ENCODE results near the gene NKX1-2.

NKX1-2 gene

GRCh38 chr10:124474514-124475070 is 24.8 kb upstream of the NKX1-2 start:
- DNase-seq (ENCODE audit: low read depth): no peak

- DNase-seq (ENCODE audit: low read depth): no peak
These were observed 23.2 kb upstream of the NKX1-2 start for GRCh38 chr10:124473070-124473469.

GRCh38 chr10:124472071-124472470 is 22.2 kb upstream of the NKX1-2 start:
- DNase-seq (ENCODE audit: low read depth): no peak

GRCh38 chr10:124470544-124471434 is 21.0 kb upstream of the NKX1-2 start:
- no peak for DNase-seq (ENCODE audit: low read depth)

- DNase-seq (ENCODE audit: low read depth): no peak
These were observed 20.2 kb upstream of the NKX1-2 start for GRCh38 chr10:124469956-124470484.

GRCh38 chr10:124468624-124469023 is 18.8 kb upstream of the NKX1-2 start:
- no peak for DNase-seq (ENCODE audit: low read depth)

- no peak for DNase-seq (ENCODE audit: low read depth)
These were observed 17.3 kb upstream of the NKX1-2 start for GRCh38 chr10:124467165-124467564.

- no peak for DNase-seq (ENCODE audit: low read depth)
These were observed 16.1 kb upstream of the NKX1-2 start for GRCh38 chr10:124465777-124466488.

- no peak for DNase-seq (ENCODE audit: low read depth)
These were observed 15.4 kb upstream of the NKX1-2 start for GRCh38 chr10:124465003-124465776.

- DNase-seq (ENCODE audit: low read depth): no peak
These were observed 14.5 kb upstream of the NKX1-2 start for GRCh38 chr10:124464028-124464965.

GRCh38 chr10:124462348-124462695 is 12.5 kb upstream of the NKX1-2 start:
- DNase-seq (ENCODE audit: low read depth): no peak

- DNase-seq (ENCODE audit: low read depth): peak; percentile 47
These were observed 12.0 kb upstream of the NKX1-2 start, which contains the start of gene LHPP for GRCh38 chr10:124461642-124462347. Gene LHPP (plus strand): TSS chr10:124461823. CDS start chr10:124461863, 40 bp downstream.

- no peak for DNase-seq (ENCODE audit: low read depth)
These were observed 10.3 kb upstream of the NKX1-2 start for GRCh38 chr10:124460144-124460543.

GRCh38 chr10:124459395-124459794 is 9.6 kb upstream of the NKX1-2 start:
- no peak for DNase-seq (ENCODE audit: low read depth)

- DNase-seq (ENCODE audit: low read depth): no peak
These were observed 9.1 kb upstream of the NKX1-2 start for GRCh38 chr10:124458889-124459288.

GRCh38 chr10:124458473-124458872 is 8.6 kb upstream of the NKX1-2 start:
- DNase-seq (ENCODE audit: low read depth): no peak

- no peak for DNase-seq (ENCODE audit: low read depth)
These were observed 5.6 kb upstream of the NKX1-2 start for GRCh38 chr10:124455441-124455840.

- no peak for DNase-seq (ENCODE audit: low read depth)
These were observed 4.2 kb upstream of the NKX1-2 start for GRCh38 chr10:124453960-124454610.

GRCh38 chr10:124451276-124451675 is 1.4 kb upstream of the NKX1-2 start:
- DNase-seq (ENCODE audit: low read depth): no peak

- no peak for DNase-seq (ENCODE audit: low read depth)
These were observed 885 bp upstream of the NKX1-2 start for GRCh38 chr10:124450783-124451057.
